ENCODE results near the gene OXT.

- TF ChIP-seq POLR2A (IDR thresholded peaks at IDR 0.05; ENCODE audit: low read length) (no peak), GATA1 (IDR thresholded peaks at IDR 0.05; ENCODE audit: low read depth, low read length) (no peak)
Measured at GRCh38 chr20:3074812-3075211, 3.4 kb downstream of the OXT start.

Measured in erythroblast (primary cell).